Activated naive CD4-positive, alpha-beta T cell treated with Interleukin-2 at 50 U/mL for 16 hours (primary cell): Measurements from ENCODE around the gene HIVEP1.
A peak's percentile ranks its signal among the peaks of the same experiment; 100 is the strongest.

Source experiments
- DNase-seq: peaks from one replicate; pipeline ENCODE4 v3.0.0-alpha.2; 2020

Gene HIVEP1

DNA sequence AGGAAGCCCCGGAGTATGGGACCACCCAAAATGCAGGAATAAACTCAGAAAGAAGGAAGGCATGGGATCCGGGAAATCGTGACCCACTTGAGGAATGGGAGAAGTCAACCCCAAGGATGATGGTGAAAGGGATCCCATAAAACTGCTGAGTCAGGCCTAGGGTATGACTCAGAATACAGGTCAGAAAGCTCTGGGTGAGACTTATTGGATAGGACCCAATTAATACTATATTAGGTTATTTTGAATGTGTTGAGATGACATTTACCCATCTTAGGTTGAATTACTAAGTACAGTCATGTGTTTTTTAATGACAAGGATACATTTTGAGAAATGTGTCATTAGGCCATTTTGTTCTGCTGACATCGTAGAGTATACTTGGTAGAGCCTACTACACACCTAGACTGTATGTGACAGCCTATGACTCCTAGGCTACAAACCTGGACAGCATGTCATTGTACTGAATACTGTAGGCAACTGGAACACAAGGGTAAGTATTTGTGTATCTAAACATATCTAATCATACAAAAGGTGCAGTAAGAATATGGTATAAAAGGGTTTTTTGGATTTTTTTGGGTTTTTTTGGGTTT, 17.1 kb upstream of the HIVEP1 start:
- no peak for DNase-seq

GRCh38 chr6:11996751-11997150, 15.4 kb upstream of the HIVEP1 start:
- no peak for DNase-seq

DNA sequence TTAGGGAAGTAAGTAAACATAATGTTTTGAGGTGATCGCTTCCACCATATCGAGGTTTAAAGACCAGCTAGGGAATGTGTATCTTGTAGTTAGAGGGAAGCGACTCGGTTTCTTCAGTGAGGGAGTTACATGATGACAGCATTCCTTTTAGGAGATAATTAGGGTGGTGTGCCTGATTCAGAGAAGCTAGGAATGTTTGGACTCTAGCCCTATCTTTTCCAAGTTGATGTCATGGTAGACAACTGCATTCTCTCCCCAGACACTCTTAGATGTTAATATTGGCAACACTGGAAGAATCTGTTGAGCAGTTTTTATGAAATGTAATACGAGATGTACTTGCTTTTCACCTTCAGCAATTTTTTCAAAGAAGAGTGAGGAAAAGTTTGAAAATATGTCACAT, 12.9 kb upstream of the HIVEP1 start:
- no peak for DNase-seq

- no peak for DNase-seq
Observed at GRCh38 chr6:12000174-12000573, 11.9 kb upstream of the HIVEP1 start.

DNA sequence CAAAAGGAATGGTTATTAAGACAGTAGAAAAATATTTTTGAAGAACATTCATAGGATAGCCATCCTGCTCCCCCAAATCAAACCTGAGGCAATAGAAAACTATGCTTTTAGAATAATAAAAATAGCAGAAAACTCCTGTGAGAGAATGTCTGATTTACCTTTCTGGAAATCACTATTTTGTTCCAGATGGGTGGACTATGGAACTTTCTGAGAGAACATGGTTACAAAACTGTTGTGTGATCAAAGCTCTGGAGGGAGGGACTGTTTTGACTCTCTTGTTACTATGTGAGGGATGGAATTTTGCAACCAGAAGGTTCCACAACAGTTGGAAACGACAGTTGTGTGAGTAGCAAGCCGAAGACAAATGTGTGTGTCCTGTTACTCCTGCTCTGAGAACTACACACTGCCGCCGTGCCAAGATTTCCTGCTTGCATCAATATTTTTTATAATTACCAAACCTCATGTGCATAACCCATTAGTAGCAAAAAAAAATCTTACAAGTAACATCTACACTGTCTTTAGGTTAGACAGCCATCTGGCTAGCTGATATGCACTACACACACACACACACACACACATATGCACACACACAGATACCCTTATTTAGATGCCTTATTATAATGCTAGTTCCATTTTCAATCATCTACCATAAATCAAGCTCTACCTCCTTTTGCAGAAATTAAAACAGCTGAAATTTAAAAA, 11.0 kb upstream of the HIVEP1 start:
- DNase-seq = no peak

DNA sequence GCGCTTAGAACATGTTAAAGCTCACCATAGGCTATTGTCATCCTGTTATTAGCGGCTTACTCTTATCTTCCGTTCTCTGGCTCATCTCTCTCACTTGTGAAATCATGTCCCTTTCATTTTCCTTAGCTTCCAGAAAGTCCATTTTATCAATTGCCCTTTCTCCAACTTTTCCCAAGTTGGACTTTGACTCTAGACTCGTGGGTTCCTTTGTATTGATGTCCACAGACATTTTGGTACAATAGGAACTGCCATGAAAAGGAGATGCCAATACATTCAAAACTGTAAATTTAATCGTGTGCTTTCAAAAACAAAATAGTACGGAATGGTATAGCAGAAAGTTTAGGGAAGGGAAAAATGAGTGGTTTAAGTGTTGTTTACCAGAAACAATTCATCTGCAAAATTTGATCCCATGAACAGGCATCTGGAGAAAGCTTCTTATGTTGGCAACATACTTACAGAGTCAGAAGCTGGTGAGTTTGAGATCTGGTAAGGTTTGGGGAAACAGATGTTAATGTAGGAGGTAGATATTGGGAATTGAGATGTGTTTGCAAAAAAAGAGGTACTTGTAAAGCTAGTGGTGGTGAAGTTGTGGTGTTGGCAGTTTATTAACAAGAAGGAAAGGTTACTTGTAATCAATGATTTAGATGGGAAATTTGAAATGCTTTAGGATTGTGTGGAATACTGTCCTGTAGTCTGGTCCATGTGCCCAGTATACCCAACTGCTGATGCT, 10.2 kb upstream of the HIVEP1 start:
- DNase-seq = no peak

DNA sequence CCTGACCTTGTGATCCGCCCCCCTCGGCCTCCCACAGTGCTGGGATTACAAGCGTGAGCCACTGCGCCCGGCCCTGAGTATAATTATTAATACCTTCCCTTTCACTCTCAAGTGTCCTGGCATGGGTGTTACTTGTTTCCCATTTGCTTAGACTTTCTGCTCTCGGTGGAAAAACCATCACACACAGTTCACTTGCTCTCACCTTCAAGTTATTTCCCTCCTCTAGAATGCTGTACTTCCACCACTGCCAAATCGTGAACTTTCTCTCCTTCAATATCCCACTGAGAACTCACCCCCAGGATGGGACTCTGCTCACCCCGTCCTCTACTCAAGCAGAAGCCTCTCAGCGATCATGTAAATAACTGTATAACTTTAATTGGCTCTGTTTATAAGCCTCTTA, 4.6 kb upstream of the HIVEP1 start:
- no peak for DNase-seq

- DNase-seq = no peak
Observed at GRCh38 chr6:12007887-12008286, 4.2 kb upstream of the HIVEP1 start.

DNA sequence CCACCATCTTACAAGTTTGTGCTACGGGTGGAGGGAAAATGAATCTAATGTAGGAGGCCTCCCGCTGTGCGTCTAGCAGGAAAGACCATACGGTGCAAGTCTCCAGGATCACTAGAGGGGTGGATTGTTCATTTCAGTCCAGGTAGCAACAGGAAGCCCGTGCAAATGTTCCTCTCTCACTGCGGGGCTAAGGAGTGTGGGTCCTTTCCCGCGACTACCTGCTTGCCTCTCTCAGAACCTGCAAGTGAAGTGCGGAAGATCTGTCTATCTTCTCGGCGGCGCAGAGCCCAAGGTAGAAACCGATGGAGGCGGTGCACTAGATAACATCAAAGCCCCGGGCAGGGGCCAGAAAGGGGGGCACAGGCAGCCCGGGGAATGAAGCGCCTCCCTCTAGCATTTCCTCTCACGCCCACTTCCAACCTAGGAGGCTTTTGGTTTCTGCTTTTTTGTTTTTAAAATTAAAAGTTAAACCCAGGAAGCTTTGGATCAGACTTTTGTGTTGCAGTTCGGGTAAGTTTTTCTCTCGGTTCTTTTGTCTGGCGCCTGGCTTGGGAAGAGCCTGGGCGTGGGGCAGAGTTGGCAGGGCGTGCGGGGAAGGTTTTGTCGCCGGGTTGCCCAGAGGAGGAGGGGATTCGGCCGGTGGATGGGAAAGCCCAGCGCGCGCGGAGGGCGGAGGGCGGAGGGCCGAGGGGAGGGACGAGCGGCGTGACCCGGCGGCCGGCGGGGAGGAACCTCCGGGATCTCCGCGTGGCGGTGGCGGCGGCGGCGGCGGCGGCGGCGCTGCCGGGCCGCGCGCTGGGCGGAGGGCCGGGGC, 3.5 kb upstream of the HIVEP1 start:
- DNase-seq = peak; percentile 86

DNA sequence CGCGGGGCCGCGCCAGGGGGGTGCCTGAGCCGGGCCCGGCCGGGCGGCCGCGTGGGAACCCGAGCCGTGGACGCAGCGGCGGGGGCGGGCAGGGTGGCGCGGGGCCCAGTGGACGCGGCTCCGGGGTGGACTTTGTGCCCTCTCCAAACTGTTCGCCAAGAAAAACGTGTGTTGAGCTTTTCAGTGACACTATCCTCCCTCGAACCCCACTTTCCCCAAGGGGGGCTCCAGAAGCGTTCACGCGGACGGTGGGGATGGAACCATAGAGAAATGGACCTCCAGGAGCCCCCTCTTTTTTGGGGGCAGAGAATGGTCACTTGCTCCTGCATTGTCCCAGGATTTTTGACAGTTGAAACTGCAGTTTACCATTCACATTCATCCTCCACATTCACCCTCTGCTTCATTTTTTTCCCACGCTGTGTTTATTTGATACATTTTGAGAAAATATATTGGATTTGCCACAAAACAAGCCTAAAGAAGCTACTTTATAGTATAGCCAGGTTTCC, 2.9 kb upstream of the HIVEP1 start:
- no peak for DNase-seq

DNA sequence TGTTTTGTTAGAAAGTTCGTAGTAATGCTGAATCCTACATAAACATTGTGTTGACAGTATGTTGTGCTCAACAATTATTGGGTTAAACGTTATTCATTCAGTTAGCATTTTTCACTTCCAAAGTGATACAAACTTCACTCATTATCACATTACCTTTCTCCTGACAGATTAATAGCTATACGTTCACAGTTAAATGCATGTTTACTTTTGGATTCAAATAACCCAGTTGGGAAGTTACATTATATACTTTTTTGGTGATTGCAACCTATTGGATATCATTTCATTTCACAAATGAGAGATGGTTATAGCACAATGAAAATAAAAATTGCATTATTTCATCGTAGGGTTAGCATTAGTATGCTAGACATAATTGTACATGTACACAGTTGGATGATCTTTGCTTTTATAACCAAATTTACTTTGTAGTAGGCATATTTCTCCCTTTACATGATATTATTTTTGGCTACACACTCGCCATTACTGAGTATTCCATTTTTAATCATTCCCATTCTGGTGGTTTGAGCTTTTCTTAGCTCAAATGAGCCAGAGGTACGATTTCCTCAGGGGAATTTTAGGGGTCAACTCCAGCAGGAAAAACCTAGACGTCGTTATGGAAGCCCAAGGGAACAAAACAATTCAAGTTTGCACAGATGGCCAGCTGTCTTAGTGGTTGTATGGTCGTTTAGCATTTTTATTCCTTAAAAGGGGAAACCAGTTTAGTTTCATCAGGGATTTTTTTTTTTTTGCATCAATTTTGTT, 2.1 kb upstream of the HIVEP1 start:
- DNase-seq = no peak

- DNase-seq = no peak
Observed at GRCh38 chr6:12010635-12011275, 1.4 kb upstream of the HIVEP1 start.

DNA sequence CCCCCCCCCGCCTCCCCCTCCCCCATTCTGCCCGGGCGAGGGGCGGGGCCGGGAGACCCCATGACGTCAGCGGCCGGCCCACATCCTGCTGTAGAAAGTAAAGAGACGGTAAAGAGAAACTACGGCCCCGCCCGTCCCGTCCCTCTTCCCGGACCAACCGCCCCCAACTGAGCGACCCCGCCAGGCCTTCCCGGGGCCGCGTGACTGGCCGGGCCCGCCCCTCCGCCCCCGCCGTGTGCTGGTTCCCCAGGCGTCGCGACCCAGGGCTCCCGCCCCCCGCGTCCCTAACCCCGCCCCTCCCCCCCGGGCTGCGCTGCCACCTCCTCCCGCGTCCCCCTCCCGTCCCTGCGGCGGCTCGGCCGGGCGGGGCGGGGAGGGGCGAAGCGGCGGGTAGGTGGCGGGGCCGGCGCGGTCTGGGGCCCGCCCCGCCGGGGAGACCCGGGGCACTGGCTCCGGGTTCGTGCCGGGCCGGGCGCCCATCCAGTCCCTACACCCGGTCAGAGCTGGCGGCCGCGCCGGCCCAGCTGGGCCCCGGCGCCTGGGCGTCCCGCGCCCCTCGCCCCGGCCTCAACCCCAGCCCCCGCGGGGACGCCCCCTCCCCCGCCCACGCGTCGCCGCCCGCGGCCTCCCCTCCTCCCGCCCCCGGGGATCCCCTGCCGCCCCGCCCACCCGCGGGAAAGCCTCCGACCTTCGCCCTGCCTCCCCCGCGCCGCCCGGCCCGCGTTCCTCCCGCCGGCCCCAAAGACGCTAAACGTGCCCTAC, 655 bp upstream of the HIVEP1 start:
- DNase-seq = peak; percentile 97

DNA sequence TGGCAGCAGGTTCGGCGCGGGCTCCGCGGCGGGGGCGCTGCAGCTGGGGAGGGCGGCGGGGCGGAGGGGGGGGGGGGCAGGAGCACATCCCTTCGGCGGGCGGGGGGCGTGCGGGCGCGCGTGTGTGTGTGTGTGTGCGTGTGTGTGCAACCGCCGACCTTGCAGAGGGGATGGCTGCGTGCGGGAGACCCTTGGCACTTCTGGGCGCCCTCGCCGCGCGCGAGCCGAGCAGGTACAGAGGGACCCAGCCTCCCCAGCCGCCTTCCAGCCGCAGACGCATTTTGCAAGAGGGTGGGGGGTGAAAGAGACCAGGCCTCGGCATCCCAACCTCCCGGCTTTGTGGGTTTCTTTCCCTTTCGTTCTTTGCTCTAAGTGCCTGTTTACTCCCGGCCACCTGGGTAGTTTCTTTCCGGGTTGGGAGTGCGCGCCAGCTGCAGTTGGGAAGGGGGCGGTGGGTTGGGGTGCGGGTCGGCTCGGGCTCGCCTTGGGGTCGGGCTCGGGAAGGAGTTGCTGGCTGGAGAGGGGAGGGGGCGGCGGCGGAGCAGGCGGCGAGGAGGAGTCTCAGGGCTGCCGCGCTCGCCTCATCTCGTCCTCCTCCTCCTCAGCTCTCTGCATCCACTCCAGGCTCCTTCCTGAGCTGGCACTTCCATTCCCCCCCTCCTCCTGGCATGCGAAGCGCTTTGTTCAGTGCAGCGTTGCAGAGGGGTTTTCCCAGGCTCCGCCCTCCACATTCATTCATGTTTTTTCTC, 620 bp downstream of the HIVEP1 start:
- DNase-seq = peak; percentile 84

DNA sequence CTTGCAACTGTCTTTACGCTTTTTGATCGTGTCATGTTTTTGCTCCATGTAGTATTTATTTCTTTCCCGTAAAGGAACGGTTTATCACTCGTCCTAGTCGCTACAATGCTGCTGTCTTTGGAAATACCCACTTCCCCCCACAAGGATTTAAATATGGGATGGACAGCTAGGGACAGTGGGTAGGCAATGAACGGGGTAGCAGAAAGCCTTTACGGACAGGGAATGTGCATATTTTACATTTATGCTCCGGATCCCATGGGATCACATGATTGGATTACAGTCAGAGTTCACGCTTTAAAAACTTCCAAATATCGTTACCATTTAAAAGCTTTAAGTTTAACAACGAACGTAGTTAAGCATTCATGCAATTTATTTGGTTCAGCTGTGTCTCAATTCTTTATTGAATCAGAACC, 1.2 kb downstream of the HIVEP1 start:
- no peak for DNase-seq

DNA sequence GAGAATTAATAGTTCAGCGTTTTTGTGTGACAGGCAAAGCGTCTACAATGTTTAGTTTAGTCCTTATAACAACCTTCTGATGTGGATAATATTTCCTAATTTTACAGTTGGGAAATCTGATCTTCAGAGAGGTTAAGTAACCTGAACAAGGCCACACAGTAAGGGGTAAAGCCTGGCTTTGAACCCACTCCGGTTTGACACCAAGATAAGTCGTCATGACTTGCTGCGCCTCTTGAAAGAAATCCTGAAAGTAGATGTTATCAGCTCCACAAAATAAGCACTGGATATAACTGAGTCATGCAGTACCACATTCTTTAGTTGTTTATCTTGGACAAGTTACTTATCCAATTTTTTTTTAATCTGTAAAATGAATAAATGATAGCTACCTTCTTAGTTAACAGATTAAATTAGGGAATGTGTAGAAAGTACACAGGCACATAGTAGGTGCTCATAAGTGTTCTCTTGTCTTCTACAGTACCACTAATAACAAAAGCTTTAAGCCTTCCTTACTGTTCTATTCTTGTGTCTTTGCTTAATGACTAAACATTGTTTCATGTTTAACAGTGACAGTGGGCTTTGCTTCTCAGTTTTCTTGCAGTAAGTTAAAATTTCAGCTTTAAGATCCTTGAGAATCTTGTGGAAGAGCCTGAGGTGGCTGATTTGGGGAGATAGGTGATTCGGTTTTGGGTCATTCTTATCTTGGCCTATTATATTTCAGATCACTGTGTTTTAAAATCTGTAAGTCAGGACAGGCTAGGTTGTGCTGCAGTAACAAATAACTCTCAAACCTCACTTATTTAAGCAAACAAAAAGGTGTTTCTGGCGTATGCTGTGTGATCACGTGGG, 2.1 kb downstream of the HIVEP1 start:
- DNase-seq = no peak

DNA sequence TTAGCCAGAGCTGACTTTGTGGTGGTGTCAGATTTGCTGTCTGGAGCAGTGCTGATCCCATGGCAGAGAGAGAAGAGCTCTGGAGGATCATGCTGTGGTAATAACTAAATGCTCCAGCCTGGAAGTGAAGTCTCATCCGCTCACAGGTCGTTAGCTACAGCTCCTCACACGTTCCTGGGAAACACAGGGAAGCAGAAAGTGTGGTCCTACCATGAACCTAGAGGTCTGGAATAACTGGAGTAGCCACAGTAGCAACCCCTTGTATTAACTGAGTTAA, 2.7 kb downstream of the HIVEP1 start:
- DNase-seq = no peak

DNA sequence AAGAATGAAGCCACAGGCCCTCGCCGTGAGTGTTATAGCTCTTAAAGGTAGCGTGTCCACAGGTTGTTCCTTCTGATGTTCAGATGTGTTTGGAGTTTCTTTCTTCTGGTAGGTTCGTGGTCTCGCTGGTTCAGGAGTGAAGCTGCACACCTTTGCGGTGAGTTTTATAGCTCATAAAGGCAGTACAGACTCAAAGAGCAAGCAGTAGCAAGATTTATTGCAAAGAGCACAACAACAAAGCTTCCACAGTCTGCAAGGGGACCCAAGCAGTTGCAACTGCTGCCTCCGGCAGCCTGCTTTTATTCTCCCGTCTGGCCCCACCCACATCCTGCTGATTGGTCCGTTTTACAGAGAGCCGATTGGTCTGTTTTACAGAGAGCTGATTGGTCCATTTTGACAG, 5.2 kb downstream of the HIVEP1 start:
- no peak for DNase-seq

GRCh38 chr6:12017876-12018401, 5.8 kb downstream of the HIVEP1 start:
- no peak for DNase-seq
